CD4-positive, CD25-positive, alpha-beta regulatory T cell (primary cell): ENCODE data around the gene ELMO1. TPM values are rescaled to one million over a fixed set of nuclear protein-coding genes. Genes with fewer than 3 reads are reported as not detected.

Experiments used
- ATAC-seq, 2 donors: fragments of 150-1000 bp; cut with Tn5 transposase; one replicate each; pipeline ENCODE4 v1.10.0; 2021; ENCODE audit warnings: low read depth in 2 of 2, moderate number of reproducible peaks in 2 of 2, moderate library complexity in 1 of 2
- DNase-seq, 3 donors: peaks; one replicate each; pipeline versions ENCODE4 v3.0.0 to v3.0.0-alpha.2; 2012 to 2022; ENCODE audit warnings: mixed read lengths in 1 of 3
- H3K27ac ChIP-seq: one replicate; pipeline ENCODE4 v1.7.0; 2013; ENCODE audit warnings: mild to moderate bottlenecking, low read length; ENCODE audit not compliant: insufficient read depth, poor library complexity, severe bottlenecking
- H3K27me3 ChIP-seq: one replicate; pipeline ENCODE4 v1.7.0; 2013; ENCODE audit warnings: low read length; ENCODE audit not compliant: control insufficient read depth, insufficient read depth
- H3K36me3 ChIP-seq: one replicate; pipeline ENCODE4 v1.7.0; 2013; ENCODE audit warnings: mild to moderate bottlenecking, low read length, moderate library complexity; ENCODE audit not compliant: control insufficient read depth, insufficient read depth
- H3K4me1 ChIP-seq: 2 replicates; pipeline ENCODE4 v1.7.0; 2013; ENCODE audit warnings: mild to moderate bottlenecking, low read length; ENCODE audit not compliant: insufficient read depth, control insufficient read depth, poor library complexity, severe bottlenecking
- H3K4me3 ChIP-seq: one replicate; pipeline ENCODE4 v1.7.0; 2013; ENCODE audit warnings: low read depth, mild to moderate bottlenecking, low read length, moderate library complexity
- H3K9me3 ChIP-seq, 2 experiments: 1 replicate in 1 of 2; 2 replicates in 1 of 2; pipeline ENCODE4 v1.7.0; 2013; ENCODE audit warnings: low read length in 2 of 2, mild to moderate bottlenecking in 1 of 2, moderate library complexity in 1 of 2; ENCODE audit not compliant: control insufficient read depth in 2 of 2
- H3K27ac Mint-ChIP-seq, 3 donors: one replicate each; pipeline ENCODE4 v1.8.0; 2020 to 2022; ENCODE audit warnings: mild to moderate bottlenecking in 3 of 3, mixed read lengths in 3 of 3, moderate library complexity in 2 of 3
- H3K27me3 Mint-ChIP-seq: one replicate; pipeline ENCODE4 v1.8.0; 2022; ENCODE audit warnings: mild to moderate bottlenecking, mixed read lengths
- H3K36me3 Mint-ChIP-seq: one replicate; pipeline ENCODE4 v1.8.0; 2020; ENCODE audit warnings: mixed read lengths
- H3K4me1 Mint-ChIP-seq, 4 donors: one replicate each; pipeline ENCODE4 v1.8.0; 2020 to 2022; ENCODE audit warnings: mixed read lengths in 4 of 4, mild to moderate bottlenecking in 1 of 4
- H3K4me3 Mint-ChIP-seq, 4 donors: one replicate each; pipeline ENCODE4 v1.8.0; 2020 to 2022; ENCODE audit warnings: mild to moderate bottlenecking in 4 of 4, mixed read lengths in 4 of 4, moderate library complexity in 3 of 4
- H3K9me3 Mint-ChIP-seq, 7 donors: one replicate each; pipeline ENCODE4 v1.8.0; 2020 to 2022; ENCODE audit warnings: mixed read lengths in 7 of 7, mild to moderate bottlenecking in 3 of 7, moderate library complexity in 2 of 7
- polyA plus RNA-seq, 4 donors: library from polyadenylated mRNA; unstranded; fragments of 300-500 nt; fragmentation: Illumina TruSeq; gene quantifications; one replicate each; pipeline ENCODE4 v1.2.3, GENCODE V29; 2021
- total RNA-seq: library from RNA; stranded (reverse); gene quantifications from one replicate; pipeline ENCODE4 v1.2.3, GENCODE V29; 2022

The ELMO1 gene
- total and polyA plus RNA-seq, 5 donors from 2014 or later = 39.5 to 162 (median 53.5) TPM

DNA sequence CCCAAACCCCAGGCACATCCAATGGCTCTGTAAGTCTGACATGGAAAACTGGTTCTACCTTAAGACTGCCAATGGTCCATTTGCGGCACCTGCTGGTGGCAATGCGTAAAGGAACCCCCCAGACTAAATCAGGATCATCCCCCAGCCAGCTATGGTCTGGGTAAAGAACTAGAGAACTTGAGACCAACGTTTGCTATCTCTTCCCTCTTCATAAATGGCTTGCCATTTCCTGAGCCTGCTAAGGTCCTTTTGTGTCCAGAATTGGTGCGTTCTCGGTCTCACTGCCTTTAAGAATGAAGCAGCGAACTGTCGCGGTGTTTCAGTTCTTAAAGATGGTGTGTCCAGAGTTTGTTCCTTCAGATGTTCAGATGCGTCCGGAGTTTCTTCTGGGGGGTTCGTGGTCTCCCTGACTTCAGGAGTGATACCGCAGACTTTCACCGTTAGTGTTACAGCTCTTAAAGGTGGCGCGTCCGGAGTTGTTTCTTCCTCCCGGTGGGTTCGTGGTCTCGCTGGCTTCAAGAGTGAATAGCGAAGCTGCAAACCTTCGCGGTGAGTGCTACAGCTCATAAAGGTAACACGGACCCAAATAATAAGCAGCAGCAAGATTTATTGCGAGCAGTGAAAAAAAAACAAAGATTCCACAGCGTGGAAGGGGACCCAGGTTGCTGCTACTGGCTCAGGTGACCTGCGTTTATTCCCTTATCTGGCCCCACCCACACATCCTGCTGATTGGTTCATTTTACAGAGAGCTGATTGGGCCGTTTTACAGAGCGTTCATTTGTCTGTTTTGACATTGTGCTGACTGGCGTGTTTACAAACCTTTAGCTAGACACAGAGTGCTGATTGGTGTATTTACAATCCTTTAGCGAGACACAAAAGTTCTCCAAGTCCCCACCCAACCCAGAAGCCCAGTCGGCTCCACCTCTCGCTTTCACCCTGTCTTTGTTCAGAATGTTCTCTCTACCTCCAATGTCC, 95.4 kb downstream of the ELMO1 start:
- Mint-ChIP-seq H3K27me3 (no peaks in the 10 kb centered on the region), H3K36me3 (peaks cover 9% of the 10 kb centered on the region), H3K9me3 (peaks cover 0 to 2% (median 0%) of the 10 kb centered on the region in 7 donors), H3K4me3 (peak overlapping the region; percentile 95 to 99 (median 97)), H3K4me1 (peaks cover 5 to 89% (median 56%) of the 10 kb centered on the region in 4 donors), H3K27ac (peak overlapping the region; percentile 90 to 95 (median 93))
- Histone ChIP-seq H3K4me1 (peaks cover 20% of the 10 kb centered on the region), H3K27ac (peak overlapping the region; percentile 77), H3K9me3 (no peaks in the 10 kb centered on the region), H3K36me3 (no peaks in the 10 kb centered on the region), H3K27me3 (no peaks in the 10 kb centered on the region), H3K4me3 (peak overlapping the region; percentile 94)
- ATAC-seq (peak; percentile 87 to 88), DNase-seq (peak; percentile 73 to 90 (median 86))

DNA sequence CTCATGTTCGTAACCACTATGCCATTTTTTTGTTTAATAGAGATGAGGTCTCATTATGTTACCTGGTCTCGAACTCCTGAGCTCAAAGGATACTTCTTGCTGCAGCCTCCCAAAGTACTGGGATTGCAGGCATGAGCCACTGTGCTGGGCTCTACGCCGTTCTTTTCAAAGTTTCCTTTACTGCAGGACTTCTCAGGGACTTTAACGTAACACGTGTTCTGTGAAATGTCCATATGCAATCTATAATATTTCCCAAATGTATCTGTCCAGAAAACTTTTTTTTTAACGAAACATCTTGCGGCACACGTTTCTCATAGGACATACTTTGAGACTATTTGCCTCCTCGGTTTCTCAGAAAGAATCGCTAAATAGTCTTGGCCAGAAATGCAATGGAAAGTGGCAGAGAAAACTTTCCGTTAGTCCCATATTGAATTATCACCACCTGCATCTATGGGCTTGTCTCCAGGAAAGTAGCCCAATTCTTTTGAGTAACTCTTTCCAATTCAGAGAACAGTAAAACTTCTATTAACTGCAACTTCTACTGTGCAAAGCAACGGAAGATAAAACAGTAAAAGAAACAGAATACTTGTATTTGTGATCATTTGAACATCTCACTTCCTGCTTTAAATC, 96.3 kb downstream of the ELMO1 start:
- H3K4me1 ChIP-seq = peaks cover 20% of the 10 kb centered on the region
- DNase-seq = no peak
- no peaks in the 10 kb centered on the region for H3K36me3 ChIP-seq
- Mint-ChIP-seq H3K36me3 (peaks cover 9% of the 10 kb centered on the region), H3K27me3 (no peaks in the 10 kb centered on the region), H3K27ac (peak overlapping the region; percentile 90 to 95 (median 93)), H3K4me3 (peak overlapping the region; percentile 95 to 99 (median 97)), H3K4me1 (peaks cover 5 to 90% (median 59%) of the 10 kb centered on the region in 4 donors), H3K9me3 (peaks cover 0 to 2% (median 0%) of the 10 kb centered on the region in 7 donors)
- no peak for ATAC-seq
- H3K27me3 ChIP-seq = no peaks in the 10 kb centered on the region
- no peaks in the 10 kb centered on the region for H3K9me3 ChIP-seq
- H3K27ac ChIP-seq = peak overlapping the region; percentile 77
- H3K4me3 ChIP-seq = peak overlapping the region; percentile 94

DNA sequence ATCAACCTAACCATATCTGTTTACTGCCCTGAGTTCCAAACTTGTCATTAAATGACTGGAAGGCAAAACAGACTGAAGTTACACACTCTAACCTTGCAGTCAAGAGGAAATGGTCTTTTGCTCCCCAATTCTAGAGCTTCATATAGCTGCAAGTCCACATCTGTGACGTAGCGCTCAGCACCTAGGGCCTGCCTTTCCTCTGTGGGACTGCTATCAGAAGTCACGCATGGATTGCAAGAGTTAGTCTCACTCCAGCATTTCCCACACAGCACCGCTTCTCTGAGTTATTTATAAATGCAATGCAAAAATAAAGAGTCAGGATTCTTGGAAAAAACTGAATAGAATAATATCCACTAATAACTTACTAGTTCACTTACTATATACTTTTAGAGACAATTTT, 96.9 kb downstream of the ELMO1 start:
- DNase-seq (no peak), ATAC-seq (no peak)
- H3K4me1 Mint-ChIP-seq = peaks cover 5 to 89% (median 58%) of the 10 kb centered on the region in 4 donors
- no peaks in the 10 kb centered on the region for H3K9me3 ChIP-seq
- no peak overlapping the region for H3K27ac ChIP-seq
- peaks cover 0 to 2% (median 0%) of the 10 kb centered on the region in 7 donors for H3K9me3 Mint-ChIP-seq
- peaks cover 22% of the 10 kb centered on the region for H3K4me1 ChIP-seq
- H3K36me3 Mint-ChIP-seq = peaks cover 9% of the 10 kb centered on the region
- no peaks in the 10 kb centered on the region for H3K36me3 ChIP-seq
- no peak overlapping the region for H3K27ac Mint-ChIP-seq
- H3K4me3 ChIP-seq = peak overlapping the region; percentile 94
- no peaks in the 10 kb centered on the region for H3K27me3 ChIP-seq
- peak overlapping the region; percentile 84 to 97 (median 96) for H3K4me3 Mint-ChIP-seq
- no peaks in the 10 kb centered on the region for H3K27me3 Mint-ChIP-seq

DNA sequence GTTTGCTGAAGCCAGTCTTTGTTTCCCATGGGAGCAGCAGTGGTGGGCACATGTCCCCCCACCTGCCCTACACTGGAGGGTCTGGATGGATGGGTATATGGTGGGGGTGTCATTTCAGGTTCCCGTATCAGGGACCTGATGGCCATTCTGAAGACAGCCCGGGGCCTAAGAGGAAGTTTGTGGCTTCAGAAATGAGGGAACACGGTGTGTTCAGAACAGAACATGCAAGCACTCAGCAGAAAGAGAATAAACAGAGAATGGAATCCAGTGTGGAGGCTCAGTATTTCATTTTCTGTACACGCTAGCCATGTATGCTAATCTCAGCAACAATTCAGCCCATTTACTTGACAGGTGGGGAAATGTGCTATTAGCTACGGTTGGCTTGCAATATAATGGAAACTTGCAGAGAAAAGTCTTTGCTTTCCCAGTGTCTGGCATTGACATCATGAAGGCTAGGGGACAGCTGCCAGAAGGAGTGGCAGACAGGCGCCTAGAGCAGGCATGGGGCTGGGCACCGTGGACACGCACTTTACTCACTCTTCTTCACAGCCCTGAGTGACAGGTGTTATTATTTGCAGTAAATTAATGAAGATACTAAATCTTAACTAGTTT, 98.6 kb downstream of the ELMO1 start:
- Histone ChIP-seq H3K4me3 (no peak overlapping the region), H3K36me3 (no peaks in the 10 kb centered on the region), H3K27me3 (no peaks in the 10 kb centered on the region), H3K9me3 (no peaks in the 10 kb centered on the region), H3K4me1 (peaks cover 35% of the 10 kb centered on the region), H3K27ac (no peak overlapping the region)
- no peak for DNase-seq
- peaks cover 8 to 95% (median 61%) of the 10 kb centered on the region in 4 donors for H3K4me1 Mint-ChIP-seq
- H3K36me3 Mint-ChIP-seq = peaks cover 9% of the 10 kb centered on the region
- no peak for ATAC-seq
- H3K9me3 Mint-ChIP-seq = peaks cover 0 to 1% (median 0%) of the 10 kb centered on the region in 7 donors
- H3K27ac Mint-ChIP-seq = peak overlapping the region; percentile 15 to 88 (median 69)
- peak overlapping the region in 2 of 4 donors; percentile 28 to 95 for H3K4me3 Mint-ChIP-seq
- H3K27me3 Mint-ChIP-seq = no peaks in the 10 kb centered on the region

DNA sequence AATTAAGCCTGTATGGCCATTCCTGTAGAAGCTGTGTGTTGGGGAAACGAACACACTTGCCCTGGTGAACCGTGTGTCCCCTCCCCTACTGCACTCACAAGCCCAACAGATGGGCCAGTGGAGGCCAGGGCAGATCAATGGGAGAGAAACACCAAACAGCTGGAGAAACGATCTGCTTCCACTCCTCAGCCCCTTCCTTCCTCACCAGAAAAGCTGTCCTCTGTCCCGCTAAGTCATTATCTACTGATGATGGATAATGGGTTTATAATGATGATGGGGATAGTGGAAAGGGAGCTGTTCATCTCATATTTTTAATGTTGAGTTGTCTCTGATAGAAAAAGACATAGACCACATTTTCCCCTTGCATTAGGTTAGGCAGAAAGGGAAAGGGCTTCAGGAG, 99.7 kb downstream of the ELMO1 start:
- Mint-ChIP-seq H3K4me3 (peak overlapping the region in 2 of 4 donors; percentile 19 to 25), H3K36me3 (peaks cover 9% of the 10 kb centered on the region), H3K4me1 (peaks cover 13 to 94% (median 58%) of the 10 kb centered on the region in 4 donors), H3K27me3 (no peaks in the 10 kb centered on the region), H3K27ac (peak overlapping the region in 1 of 3 donors; percentile 10), H3K9me3 (peaks cover 0 to 1% (median 0%) of the 10 kb centered on the region in 7 donors)
- H3K4me1 ChIP-seq = peaks cover 37% of the 10 kb centered on the region
- H3K4me3 ChIP-seq = no peak overlapping the region
- H3K36me3 ChIP-seq = no peaks in the 10 kb centered on the region
- H3K27ac ChIP-seq = no peak overlapping the region
- H3K9me3 ChIP-seq = no peaks in the 10 kb centered on the region
- no peaks in the 10 kb centered on the region for H3K27me3 ChIP-seq
- ATAC-seq (no peak), DNase-seq (no peak)

DNA sequence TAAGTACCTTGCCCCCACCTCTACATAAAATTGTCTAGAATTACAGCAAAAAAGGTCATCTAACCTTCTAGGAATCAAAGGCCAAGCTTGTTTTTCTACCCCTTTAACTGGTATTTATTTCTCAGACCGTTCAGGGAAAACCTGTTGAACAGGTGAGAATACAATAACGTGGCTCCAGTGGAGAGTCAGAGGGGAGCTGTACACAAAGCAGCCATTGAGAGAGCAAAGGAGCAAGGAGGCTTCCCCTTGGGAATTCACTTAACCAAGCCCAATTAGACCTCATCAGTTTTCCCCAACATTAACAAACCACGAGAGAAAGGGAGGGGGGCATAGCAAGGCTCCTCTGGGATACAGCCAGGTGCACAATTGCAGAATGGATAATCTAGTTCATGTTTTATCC, 101.9 kb downstream of the ELMO1 start:
- peaks cover 9% of the 10 kb centered on the region for H3K36me3 Mint-ChIP-seq
- H3K4me3 ChIP-seq = no peak overlapping the region
- H3K27me3 ChIP-seq = no peaks in the 10 kb centered on the region
- peak overlapping the region; percentile 24 for H3K27ac ChIP-seq
- no peak overlapping the region for H3K4me3 Mint-ChIP-seq
- H3K36me3 ChIP-seq = no peaks in the 10 kb centered on the region
- peak overlapping the region in 1 of 3 donors; percentile 67 for H3K27ac Mint-ChIP-seq
- DNase-seq (no peak), ATAC-seq (no peak)
- no peaks in the 10 kb centered on the region for H3K9me3 ChIP-seq
- H3K4me1 Mint-ChIP-seq = peaks cover 14 to 93% (median 55%) of the 10 kb centered on the region in 4 donors
- H3K9me3 Mint-ChIP-seq = peaks cover 0 to 1% (median 0%) of the 10 kb centered on the region in 7 donors
- no peaks in the 10 kb centered on the region for H3K27me3 Mint-ChIP-seq
- H3K4me1 ChIP-seq = peaks cover 44% of the 10 kb centered on the region

DNA sequence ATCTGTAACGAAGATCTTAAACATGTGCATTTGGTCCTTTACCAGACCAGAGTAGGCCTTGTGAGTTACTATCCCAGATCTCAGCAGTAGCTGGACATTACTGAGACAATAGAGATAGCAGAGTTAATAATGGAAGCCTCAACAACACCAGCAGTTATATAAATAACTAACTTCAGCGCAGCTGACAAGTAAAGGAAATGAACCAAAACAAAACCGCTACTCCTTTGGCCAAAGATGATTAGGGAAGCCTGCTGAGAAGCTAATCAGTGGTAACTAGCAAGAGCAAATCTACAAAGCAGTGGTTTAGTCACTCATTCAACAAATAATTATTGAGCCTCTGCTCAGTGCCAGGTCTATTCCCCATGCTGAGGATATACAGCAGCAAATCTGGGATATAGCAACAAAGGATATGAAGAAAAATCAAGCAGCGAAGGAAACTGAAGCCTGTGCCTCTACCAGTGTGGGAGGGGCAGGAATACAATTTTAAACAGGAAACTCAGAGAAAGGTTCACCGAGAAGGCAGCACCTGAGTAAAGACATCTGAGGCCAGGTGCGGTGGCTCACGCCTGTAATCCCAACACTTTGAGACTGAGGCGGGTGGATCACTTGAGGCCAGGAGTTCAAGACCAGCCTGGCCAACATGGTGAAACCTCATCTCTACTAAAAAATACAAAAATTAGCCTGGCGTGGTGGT, 103.6 kb downstream of the ELMO1 start:
- H3K27me3 ChIP-seq = no peaks in the 10 kb centered on the region
- peak overlapping the region; percentile 23 to 82 (median 67) for H3K4me3 Mint-ChIP-seq
- ATAC-seq (no peak), DNase-seq (peak in 2 of 3 donors; percentile 26 to 51)
- no peaks in the 10 kb centered on the region for H3K36me3 ChIP-seq
- H3K9me3 Mint-ChIP-seq = no peaks in the 10 kb centered on the region
- H3K4me3 ChIP-seq = peak overlapping the region; percentile 64
- H3K27me3 Mint-ChIP-seq = no peaks in the 10 kb centered on the region
- H3K9me3 ChIP-seq = no peaks in the 10 kb centered on the region
- peak overlapping the region; percentile 71 for H3K27ac ChIP-seq
- peaks cover 56% of the 10 kb centered on the region for H3K4me1 ChIP-seq
- H3K4me1 Mint-ChIP-seq = peaks cover 25 to 92% (median 56%) of the 10 kb centered on the region in 4 donors
- H3K36me3 Mint-ChIP-seq = peaks cover 13% of the 10 kb centered on the region
- peak overlapping the region; percentile 90 to 98 (median 90) for H3K27ac Mint-ChIP-seq
